Stimulated activated CD8-positive, alpha-beta memory T cell treated with anti-CD3 and anti-CD28 coated beads, Interleukin-15, amount 100 ng/mL, for 1 hour (primary cell): ENCODE data around the gene SLC15A3.

Experiments used
- DNase-seq: peaks from one replicate; pipeline ENCODE4 v3.0.0-alpha.2; 2020; ENCODE audit warnings: low read depth

Gene SLC15A3

GRCh38 chr11:60928563-60929001 lies 23.4 kb downstream of the SLC15A3 start:
- DNase-seq, result no peak

- DNase-seq, result no peak
Observed at GRCh38 chr11:60927600-60927999, 24.4 kb downstream of the SLC15A3 start.

GRCh38 chr11:60927061-60927592 lies 24.8 kb downstream of the SLC15A3 start:
- no peak for DNase-seq

GRCh38 chr11:60926500-60926899 lies 25.5 kb downstream of the SLC15A3 start:
- no peak for DNase-seq

- DNase-seq, result no peak
Observed at GRCh38 chr11:60925868-60926267, 26.1 kb downstream of the SLC15A3 start.

GRCh38 chr11:60924906-60925853 lies 26.8 kb downstream of the SLC15A3 start:
- no peak for DNase-seq

- DNase-seq, result no peak
Observed at GRCh38 chr11:60924110-60924905, 27.7 kb downstream of the SLC15A3 start, which contains the start of gene TMEM132A. TMEM132A (plus strand) TSS chr11:60924460; CDS start chr11:60924634, 174 bp downstream.

- DNase-seq, result no peak
Observed at GRCh38 chr11:60923800-60924109, 28.2 kb downstream of the SLC15A3 start.

GRCh38 chr11:60923326-60923725 lies 28.6 kb downstream of the SLC15A3 start:
- DNase-seq, result no peak

GRCh38 chr11:60922906-60923305 lies 29.1 kb downstream of the SLC15A3 start:
- no peak for DNase-seq

GRCh38 chr11:60921777-60922335 lies 30.1 kb downstream of the SLC15A3 start:
- DNase-seq, result no peak

- DNase-seq, result no peak
Observed at GRCh38 chr11:60921259-60921658, 30.7 kb downstream of the SLC15A3 start.

GRCh38 chr11:60919956-60920355 lies 32.0 kb downstream of the SLC15A3 start:
- DNase-seq, result no peak

- DNase-seq, result no peak
Observed at GRCh38 chr11:60919320-60919719, 32.7 kb downstream of the SLC15A3 start.

GRCh38 chr11:60918939-60919265 lies 33.1 kb downstream of the SLC15A3 start:
- DNase-seq, result no peak

- DNase-seq, result no peak
Observed at GRCh38 chr11:60918251-60918938, 33.6 kb downstream of the SLC15A3 start.

GRCh38 chr11:60917267-60917666 lies 34.7 kb downstream of the SLC15A3 start:
- DNase-seq, result no peak

- no peak for DNase-seq
Observed at GRCh38 chr11:60916669-60917206, 35.2 kb downstream of the SLC15A3 start.

- peak; percentile 38 for DNase-seq
Observed at GRCh38 chr11:60915248-60915914, 36.6 kb downstream of the SLC15A3 start.

GRCh38 chr11:60914633-60915247 lies 37.2 kb downstream of the SLC15A3 start:
- DNase-seq, result no peak
